Stimulated activated CD8-positive, alpha-beta memory T cell treated with anti-CD3 and anti-CD28 coated beads, Interleukin-15, amount 100 ng/mL, for 48 hours (primary cell): ENCODE measurements around the gene MRPS18C.
"Not testable (repeated sequence)": the region's sequence is repeated elsewhere in the genome, so short reads cannot be mapped to it uniquely, and the experiment has no call there.

Experiments
- DNase-seq, 2 donors: peaks; one replicate each; pipeline ENCODE4 v3.0.0-alpha.2; 2020; ENCODE audit warnings: low read depth in 2 of 2

MRPS18C gene

DNA sequence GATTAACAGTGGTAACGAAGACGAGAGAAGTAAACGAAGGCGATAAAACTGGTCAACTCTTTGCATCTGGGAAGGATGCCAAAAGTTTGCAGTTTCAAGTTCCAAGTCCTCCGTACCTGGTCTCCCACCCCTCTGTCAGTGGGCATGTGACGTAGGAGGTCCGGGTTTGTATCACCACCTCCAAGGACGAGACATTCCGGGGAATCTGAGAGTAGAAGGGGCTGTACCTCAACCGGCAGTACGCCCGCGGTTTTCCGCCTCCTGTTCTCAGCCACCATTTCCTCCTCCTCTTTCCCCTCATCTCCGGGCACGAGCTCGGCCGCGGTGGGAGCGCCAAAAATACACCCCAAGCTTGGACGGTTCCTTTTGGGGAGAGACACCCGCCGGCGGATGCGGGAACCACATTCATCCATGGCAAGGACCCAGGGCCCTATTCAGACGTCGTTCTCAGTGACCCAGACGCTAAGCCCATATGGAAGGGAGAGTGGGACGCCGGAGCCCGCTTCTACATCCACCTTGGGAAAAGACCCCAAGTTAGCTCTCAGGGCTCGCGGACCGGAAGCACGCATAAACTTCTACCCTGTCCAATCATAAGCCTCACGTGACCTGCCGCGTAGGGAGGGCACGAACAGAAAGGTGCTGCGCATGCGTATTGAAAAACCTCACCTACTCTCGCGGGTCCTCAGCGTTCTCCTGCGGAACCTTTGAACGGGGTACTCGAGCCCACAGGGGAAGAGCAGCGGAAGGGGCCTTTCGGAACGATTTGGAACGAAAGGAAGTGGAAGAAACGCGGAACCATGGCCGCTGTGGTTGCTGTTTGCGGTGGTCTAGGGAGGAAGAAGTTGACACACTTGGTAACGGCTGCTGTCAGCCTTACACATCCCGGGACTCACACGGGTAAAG is at the start of gene MRPS18C, which contains the start of gene HELQ:
TSS of gene MRPS18C (plus strand) at position 778 of the 903 bp plus-strand sequence. CDS start at position 798, 20 bp downstream.
TSS of gene HELQ (minus strand) at position 543 of the 903 bp plus-strand sequence. CDS start at position 413, 130 bp downstream.
- DNase-seq: peak; percentile 93

DNA sequence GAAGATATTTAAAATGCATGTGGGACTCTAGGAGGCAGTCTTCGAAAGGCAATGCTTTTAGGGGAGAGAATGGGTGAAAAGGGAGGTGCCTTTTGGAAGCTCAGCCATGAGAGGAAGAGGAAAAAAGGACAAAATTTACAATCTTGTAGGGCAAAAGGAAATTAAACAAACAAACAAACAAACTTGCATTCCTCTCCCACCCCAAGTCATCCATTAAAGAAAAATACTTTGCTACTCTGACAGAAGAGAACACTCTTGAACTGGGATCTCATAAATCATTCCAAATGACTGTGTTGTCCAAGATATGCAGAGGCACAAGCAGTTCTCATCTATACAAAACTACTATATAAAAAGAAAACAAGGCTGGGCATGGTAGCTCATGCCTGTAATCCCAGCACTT is 47.0 kb upstream of the MRPS18C start:
- no peak for DNase-seq

DNA sequence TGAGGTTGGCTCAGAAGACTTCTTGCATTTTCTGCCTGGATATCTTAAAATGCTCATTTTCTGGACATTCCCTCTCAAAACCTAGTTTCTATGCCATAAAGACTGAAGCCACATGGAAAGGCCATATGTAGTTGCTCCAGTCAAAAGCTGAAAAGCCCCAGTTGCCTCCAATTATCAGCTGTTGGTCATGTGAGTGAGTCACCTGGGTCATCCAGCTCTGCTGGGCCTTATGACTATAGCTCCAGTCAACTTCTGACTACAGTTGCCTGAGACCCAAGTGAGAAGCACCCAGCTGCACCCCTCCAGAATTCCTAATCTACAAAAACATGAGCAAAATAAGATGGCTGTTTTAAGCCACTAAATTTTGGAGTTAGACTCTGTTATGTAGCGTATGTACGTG is 42.2 kb upstream of the MRPS18C start:
- no peak for DNase-seq

DNA sequence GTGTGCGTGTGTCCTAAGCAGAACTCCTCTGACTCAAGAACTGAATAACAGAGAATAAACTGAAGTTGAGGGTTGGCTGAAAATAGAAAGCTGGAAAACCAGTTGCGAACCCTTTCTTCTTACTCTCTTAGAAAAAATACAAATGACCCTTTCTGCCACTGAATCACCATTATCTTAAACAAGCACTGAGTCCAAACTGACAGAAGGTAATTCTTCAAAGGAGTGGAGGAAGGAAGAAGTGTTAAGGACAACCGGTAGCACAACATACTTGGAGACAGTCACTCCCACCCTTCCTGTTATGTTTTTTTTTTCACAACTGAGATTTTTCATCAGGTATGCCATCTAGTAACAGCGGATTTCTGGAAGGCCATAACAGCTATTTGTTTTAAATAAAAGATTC is 38.3 kb upstream of the MRPS18C start:
- no peak for DNase-seq

DNA sequence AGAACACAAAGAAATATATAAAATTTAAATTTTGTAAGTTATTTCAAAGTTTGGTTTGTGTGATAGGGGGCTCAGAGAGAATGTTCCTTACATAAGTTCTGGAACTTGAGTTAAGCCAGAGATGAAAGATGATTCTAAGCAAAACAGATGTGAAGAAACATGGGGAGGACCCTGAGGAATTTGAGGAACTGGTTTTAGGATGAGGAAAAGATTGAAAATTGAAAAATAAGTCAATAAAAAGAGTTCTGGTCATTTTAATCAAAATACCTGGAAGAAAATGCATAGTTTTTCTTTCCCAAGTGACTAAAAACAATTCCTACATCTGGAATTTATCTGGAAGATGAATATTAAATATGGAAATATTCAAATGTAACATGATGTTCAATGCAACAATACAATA is 37.6 kb upstream of the MRPS18C start:
- DNase-seq: no peak

DNA sequence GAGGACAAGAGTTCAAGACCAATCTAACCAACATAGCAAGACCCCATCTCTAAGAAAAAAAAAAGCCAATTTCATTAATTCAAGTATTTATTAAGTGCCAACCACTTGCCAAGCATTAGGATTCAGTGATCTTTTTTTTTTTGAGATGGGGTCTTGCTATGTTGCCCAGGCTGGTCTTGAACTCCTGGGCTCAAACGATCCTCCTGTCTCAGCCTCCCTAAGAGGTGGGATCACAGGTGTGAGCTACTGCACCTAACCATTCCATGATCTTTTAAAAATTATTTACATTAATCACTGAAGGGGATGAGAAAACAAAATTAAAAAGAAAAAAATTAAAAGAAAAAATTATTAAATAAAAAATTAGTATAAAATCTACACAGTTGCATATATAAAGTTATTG is 24.7 kb upstream of the MRPS18C start:
- DNase-seq: no peak

DNA sequence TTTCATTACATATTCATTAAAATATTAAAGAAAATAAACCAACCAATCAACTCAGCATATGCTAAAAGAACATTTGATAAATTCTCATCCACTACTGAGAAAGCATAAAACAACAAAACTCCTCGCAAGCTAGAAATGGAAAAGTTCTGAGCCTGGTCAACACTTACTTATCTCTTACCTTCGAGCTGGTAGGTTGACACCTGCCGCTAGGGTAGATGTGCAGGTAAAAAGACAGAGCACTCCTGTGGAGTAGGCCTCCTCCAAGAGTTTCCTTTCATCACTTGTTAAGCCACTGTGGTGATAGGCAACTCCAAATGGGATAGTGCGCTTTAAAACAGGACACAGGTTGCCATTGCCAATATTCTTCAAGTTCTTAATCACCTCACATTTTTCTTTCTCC is 19.2 kb upstream of the MRPS18C start:
- no peak for DNase-seq

DNA sequence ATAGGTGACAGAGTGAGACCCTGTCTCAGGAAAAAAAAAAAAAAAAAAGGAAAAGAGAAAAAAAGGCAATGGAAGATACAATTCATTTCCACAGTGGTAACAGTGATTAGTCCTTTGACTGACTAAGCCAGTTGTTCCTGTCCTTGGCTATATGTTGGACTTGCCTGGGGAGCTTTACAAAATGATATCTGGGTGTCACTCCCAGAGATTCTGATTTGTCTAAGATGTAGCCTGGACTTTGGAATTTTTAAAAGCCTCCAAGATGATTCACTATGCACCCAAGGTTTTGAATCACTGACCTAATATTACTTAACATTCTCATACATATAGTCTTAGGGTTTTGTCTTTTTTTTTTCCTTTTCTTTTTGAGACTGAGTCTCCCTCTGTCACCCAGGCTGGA is 17.1 kb upstream of the MRPS18C start:
- no peak for DNase-seq

DNA sequence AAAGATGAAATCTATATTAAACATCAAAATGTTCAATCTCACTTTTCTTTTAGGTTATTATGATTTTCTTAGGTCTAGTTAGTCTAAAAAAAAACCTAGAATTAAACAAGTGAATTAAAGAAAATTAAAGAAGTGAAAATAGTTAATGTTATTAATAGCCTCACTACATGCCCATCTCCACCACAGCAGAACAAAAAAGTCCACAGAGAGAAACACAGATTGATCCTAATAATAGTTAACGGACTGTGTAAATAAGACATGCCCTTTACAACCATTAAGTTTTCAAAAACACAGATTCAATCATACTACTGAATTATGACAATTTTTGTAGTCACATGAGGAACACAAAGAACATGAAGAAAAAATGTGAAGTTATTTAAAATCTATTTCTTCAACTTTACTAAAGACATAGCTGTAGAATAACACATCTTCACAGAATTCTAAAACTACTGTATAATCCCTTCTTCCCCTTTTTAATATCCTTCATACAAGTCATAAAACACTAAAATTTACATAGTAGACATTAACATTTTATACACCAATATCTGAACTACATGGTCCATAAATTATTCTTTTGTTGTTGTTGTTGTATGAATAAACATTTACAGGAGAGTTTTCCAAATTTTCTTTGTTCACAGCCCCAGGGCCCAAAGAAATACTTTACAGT is 15.6 kb upstream of the MRPS18C start:
- no peak for DNase-seq

DNA sequence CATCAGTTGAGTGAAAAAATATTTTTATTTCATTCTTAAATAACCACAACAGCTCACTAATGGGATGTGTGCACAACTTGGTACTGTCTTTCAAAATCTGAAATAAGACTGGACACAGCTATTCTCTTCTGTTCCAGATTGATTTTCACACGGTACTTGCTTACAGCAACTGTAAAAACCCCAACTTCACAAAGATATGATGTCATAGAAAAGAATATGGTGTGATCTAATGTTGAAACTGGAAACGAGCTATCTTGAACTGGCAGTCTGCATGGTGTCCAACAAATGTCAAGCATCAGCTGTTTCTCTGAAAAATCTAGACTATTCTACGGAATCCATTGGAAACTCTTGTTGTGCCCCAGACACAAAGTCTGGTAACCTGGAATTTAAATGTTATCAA is 15.0 kb upstream of the MRPS18C start:
- DNase-seq: no peak

DNA sequence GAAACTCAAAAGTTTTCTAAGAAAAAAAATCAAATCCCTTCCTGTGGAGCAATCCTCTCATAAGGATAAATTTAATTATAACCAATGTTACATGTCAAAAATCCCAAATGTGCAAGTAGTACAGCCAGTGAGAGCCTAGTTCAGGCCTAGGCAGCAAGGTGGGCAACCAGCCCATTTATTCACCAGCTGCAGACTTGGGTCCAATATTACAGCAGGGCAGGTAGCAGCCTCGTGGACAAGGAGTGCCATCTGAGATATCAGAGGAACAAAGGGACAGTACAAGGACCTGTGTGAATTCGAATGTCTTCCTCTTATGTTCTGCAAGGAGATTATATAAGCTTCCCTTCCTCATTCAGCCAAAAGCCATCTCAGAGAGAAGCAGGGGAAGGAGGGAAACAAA is 6.8 kb upstream of the MRPS18C start:
- DNase-seq: no peak

DNA sequence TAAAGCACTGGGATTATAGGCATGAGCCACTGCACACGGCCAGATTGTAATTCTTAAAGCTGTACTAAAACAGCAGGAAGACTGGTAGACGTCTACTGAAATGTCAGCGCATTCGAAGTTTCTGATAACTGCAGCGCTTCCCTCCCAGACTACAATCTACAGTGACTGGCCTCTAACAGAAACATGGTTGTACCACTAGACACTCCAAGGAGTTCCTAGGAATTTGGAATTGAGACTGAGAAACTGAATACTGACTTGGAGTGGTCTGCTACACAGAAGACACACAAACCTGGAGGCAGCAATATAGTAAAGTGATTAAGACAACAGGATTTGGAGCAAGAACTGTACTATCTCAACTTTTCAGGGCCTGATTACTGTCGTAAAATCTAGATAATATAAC is 1.2 kb upstream of the MRPS18C start:
- DNase-seq: no peak

DNA sequence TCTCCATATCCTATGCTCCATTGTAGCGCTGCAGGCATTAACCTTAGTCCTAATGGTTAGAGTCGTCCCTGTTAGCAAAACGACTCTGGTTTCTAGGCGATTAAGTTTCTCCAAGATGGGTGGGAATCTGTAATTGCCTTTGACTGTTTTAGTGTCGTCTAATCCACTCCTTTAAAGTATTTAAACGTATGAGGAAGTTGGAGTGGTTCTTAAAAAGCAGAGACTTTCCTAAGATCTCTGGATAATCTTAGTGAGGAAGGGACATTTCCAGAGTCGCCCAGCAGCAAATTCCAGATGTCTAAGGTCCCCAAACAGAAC is 285 bp downstream of the MRPS18C start:
- DNase-seq: no peak

DNA sequence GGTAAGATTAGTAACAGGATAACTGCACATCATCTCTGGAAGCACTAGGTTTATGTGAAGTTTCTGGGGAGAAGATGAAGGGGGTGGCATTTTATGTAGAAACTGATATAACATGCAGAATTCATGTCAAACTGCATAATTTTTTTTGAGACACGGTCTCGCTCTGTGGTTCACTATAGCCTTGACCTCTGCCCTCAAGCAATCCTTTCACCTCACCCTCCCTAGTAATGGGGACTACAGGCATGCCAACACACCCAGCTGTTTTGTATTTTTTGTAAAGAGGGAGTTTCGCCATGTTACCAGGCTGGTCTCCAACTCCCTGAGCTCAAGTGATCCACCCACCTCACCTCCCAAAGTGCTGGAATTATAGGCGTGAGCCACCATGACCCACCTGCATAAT is 17.6 kb downstream of the MRPS18C start:
- no peak for DNase-seq

DNA sequence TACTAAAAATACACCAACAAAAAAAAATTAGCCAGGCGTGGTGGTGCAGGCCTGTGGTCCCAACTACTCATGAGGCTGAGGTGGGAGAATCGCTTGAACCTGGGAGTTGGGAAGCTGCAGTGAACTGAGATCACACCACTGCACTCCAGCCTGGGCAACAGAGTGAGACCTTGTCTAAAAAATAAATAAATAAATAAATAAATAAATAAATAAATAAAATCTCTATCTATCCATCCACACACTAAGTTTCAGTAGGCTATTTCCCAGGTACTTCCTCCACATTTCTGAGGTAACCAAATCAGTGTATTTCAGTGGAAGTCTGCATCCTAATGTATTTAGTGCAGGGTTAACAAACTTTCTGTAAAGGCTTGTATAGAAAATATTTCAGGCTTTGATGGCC is 18.1 kb downstream of the MRPS18C start:
- no peak for DNase-seq

DNA sequence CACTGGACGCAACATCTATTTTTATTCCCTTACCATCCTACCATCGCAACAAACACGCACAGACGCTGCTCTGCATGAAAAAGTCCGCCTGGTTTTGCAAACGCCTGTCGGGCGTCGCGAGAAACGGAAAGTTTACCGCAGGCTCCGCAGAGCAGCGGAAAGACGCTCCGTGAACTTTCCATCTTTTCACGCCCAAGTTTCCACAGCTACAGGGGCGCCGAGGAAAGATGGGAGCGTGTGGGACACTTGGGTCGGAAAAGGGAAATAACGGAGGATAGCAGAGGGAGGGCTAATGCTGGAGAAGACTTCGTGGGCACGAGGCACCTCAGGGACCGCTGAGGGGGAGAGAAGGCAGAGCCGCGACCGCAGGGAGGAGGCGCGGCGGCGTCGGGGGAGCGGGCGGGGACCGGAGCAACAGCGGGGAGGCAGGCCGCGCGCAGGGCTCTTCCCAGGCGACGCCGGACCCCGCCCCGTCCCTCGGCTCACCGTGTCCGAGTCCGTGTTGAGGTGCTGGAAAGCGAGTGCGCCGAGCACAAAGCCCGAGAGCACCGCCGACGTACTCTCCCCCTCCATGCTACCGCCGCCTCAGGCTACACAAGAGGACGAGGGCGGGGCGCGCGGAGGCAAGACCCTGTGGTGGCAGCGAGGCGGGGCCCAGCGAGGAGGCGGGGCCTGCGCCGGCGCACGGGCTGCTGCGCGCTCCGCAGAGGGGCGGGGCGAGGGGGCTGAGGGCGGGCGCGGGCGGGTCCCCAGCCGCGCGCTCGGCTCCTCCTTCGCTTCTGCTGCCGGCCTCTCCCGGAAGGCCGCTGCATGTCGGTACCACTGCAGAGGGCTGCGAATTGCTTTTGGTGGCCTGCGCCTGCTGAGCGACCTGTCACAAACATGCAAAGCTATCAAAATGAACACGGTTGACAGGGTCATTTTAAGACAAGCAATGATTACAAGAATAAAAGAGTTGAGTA is 28.9 kb downstream of the MRPS18C start, which contains the start of gene ABRAXAS1:
TSS of gene ABRAXAS1 (minus strand) at position 601 of the 962 bp plus-strand sequence. CDS start at position 573, 28 bp downstream.
- peak; percentile 90 to 92 for DNase-seq

DNA sequence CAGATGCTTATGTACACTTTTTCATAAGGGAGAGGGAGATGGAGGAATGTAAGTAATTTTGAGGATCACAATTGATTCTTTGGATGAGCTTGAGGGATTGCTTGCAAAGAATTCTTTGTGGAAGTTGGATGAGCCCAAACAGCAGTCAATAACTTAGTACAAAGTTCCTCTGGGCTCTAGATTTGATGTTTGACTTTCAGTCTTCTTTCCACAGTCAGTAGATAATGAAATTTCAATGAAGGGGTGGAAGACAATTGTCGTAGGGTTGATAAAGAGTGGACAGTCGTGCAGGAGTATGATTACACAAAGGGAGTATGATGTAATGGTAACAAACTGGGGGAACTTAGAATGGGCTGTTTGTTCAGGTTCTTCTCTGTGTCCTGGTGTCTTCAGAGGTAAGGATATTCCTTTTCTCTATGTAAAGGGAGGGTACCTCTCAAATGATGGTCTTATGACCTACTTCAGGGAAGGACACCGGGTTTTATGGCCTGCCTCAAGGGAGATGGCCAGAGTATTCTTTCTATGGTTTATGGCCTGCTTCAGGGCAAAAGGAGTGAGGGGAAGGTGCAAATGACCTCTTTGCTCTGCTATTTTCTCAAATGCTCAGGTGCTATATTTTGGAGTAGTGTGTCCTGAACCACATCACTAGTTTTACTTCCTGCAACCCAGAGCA is 30.7 kb downstream of the MRPS18C start:
- DNase-seq: no peak

DNA sequence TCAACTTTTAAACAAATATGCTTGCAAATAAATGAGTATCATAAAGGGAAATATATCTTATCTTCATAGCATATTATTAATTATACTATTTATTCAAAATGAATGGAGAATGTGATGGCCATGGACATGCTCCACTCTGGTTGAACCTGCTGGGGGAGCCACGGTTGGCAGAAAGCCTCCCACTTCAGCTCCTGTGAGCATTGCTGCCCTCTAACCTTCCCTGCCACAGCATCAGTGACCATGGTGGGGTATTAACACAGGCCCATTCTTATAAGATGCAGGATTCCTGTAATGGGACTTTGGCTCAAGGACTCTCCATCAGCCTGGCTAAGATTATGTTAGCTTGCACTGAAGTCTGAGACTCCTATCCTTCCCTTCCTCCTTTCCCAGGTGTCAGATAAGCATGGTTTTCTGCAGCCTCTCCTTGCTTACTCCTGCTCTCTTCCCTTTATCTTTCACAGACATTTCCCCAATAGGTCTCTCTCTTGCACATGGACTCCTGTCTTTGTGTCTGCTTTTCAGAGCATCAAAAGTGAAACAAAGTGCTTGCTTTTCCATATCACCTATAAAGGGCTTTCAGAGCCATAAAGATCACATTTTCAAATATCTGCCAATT is 34.0 kb downstream of the MRPS18C start:
- no peak for DNase-seq

DNA sequence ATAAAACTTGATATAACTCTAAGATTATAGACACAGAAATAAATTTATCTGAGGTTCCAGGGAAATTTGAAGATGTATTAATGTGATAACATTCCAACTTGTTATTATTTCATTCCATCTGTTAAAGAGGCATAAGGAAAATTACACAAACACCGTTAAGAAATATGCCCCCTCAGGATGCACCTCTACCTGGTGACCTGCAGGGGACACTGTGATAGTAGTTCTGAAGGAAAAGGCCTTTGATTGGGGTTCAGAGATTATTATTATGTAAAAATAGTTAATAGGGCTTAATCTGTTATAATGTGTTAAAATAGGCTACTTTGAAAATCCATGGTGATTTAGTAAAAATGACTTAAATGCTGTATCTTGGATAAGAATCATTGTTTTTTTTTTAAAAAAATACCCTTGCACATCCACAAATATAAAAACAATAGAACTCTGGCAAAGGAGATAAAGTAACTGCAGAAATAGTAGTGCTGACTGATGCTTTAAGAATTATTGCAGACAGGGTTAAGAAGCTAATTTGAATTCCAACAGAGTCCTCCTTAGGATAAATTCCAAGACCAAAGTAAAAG is 35.1 kb downstream of the MRPS18C start:
- DNase-seq: no peak

DNA sequence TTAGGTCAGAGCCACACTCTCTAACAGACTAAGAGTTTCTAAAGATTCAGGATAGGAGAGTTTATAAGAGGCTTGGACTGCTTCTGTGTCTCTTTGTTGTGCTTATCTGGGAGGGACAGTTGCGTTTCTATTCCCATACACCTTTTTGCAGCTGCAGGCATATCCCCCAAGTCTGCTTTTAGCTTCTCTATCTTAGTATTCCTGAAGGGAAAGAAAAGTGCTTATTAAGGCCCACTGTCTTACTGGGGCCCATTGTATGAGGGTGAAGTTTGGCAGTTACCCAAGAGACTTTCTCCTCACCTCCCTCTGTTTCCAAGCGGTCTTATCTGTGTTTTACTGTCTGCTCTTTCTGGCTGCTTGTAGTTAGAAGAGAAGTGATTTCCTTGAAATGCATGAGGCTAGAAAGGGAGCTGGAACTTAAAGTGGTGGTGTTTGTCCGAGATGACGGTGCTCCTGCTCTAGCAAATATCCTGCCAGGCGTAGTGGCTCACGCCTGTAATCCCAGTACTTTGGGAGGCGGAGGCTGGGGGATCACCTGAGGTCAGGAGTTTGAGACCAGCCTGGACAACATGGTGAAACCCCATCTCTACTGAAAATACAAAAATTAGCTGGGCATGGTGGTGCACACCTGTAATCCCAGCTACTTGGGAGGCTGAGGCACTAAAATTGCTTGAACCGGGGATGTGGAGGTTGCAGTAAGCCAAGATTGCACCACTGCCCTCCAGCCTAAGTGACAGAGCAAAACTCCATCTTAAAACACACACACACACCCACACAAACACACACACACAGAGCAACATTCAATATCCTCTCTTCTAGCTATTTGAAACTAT is 40.4 kb downstream of the MRPS18C start:
- DNase-seq: not testable (repeated sequence)
